NCI-H2227 treated with DMSO at 0.1 percent for 48 hours (cell line): Measurements from ENCODE around the gene PURA.

Source experiments
- DNase-seq: peaks from one replicate; lab custom pipeline; 2025; lab: John Stamatoyannopoulos, UW

The PURA gene

GRCh38 chr5:140159014-140159927, 45.4 kb downstream of the PURA start:
- no peak for DNase-seq

DNA sequence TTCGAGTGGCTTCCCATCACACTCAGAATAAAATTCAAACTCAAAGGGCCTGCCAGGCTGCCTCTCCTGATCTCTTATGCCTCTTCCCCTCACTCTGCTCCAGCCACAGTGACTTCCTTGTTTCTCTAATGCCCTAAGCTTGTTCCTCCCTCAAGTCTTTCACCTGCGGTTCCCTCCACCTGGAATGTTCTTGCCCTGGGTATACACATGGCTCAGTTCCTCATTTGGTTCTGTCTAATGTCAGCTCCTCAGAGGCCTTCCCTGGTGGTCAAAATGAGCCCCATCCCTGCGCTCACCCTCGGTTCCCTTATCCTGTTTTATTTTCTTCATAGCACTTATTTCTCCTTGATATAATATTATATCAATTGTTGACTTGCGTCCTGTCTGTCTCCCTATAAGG, 48.4 kb downstream of the PURA start:
- DNase-seq = no peak

DNA sequence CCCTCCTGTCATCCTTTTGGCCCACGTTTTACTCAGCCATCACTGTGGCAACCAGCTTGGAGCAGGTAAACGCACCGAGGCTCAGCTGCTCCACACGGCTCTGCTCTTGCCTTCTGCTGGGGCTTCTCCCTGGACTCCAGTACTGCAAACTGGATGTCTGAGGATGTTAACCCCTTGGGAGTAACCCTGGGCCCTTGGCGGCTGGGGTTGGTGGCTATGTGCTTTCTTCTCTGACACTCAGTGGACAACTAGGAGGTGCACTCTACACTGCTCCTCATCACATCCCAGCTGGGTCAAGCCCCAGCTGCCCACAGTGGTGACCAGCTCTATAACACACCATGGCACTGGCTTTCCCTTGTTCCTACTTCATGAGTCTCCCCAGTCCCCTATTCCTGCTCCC, 48.9 kb downstream of the PURA start:
- no peak for DNase-seq

GRCh38 chr5:140165101-140165922, 51.4 kb downstream of the PURA start:
- DNase-seq = no peak

DNA sequence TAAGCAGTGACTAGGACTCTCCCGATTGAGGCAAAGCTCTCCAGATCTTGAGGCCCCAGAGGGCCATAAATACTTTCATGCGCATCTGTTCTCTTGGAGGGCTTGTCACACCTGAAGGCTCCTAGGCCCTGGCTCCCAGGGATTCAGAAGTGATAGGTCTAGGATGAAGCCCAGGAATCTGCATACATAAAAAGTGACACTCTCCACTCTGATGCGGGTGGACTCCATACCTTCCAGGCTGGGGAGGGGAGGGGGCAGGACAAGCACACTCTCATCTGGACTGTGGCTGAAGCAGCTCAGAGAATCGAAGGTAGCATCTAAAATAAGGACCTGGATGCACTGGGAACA, 52.0 kb downstream of the PURA start:
- no peak for DNase-seq

DNA sequence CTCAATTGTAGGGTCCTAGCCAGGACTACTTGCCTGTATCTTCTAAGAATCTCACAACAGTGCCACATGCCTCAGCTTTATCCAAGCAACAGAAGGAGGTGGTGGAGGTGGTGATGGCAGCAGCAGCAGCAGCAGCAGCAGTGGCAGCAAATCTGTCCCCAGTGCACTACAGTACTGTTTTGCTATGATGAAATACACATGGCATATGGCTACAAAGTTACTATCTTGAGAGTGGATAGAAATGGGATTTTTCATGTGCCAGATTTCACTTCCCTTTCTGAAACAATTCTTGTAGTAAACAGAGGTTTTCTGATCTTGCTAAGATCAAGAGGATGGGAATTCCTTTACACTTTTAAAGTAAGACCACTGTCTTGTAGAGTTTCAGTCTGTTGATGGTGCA, 53.0 kb downstream of the PURA start:
- DNase-seq = no peak

DNA sequence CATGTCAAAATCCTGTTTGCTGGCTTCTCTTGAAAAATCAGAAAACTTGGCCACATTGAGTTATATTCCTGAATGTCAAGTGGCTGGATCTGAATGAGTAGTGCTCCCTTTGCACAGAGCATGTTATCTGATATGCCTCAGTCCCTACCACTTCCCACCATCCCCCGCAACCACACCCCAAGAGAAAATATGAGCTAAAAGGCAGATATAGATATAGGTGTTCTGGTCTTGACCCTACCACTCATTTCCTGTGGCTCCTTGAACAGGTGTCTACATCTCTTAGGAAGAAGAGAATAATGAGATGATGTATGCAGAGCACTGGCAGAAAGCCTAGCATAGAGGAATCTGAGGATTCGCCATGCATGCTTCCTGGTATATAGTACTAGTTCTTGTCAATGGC, 54.5 kb downstream of the PURA start:
- DNase-seq = no peak

- DNase-seq = no peak
Observed at GRCh38 chr5:140169410-140169809, 55.5 kb downstream of the PURA start.

DNA sequence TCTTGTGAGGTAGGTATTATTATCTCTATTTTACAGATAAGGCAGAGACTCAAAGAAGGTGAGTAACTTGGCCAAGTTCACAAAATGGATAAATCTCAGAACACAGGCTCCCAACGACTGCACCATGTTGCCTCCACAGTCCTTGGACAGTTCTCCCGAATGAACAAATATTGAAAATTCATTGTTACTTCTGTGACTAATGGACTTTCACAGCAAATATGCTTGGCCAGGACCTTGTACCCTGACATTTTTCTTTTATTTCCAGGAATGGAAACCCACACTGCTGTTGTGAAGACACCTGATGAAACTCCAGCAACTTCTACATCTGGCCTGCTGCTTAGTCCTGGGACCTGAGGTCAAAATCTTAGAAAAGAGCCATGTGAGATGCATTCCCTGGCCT, 58.6 kb downstream of the PURA start:
- no peak for DNase-seq

- no peak for DNase-seq
Observed at GRCh38 chr5:140174014-140174413, 60.1 kb downstream of the PURA start.

GRCh38 chr5:140174465-140175366, 60.8 kb downstream of the PURA start, which contains the start of gene CYSTM1:
TSS of gene CYSTM1 (plus strand) at chr5:140175188. CDS start at chr5:140194466, 19,278 bp downstream.
- DNase-seq = peak; percentile 84
